Nephron (organoid): ENCODE data around the gene ZSWIM4.

Source experiments
- H3K27ac Mint-ChIP-seq, 3 experiments: 2 replicates each; pipeline ENCODE4 v1.8.0; 2020; ENCODE audit warnings: mixed read lengths in 3 of 3, mild to moderate bottlenecking in 2 of 3, moderate library complexity in 1 of 3
- H3K27me3 Mint-ChIP-seq: 2 replicates; pipeline ENCODE4 v1.8.0; 2021; ENCODE audit warnings: low read depth, mild to moderate bottlenecking, moderate library complexity, mixed read lengths
- H3K36me3 Mint-ChIP-seq: 2 replicates; pipeline ENCODE4 v1.8.0; 2020; ENCODE audit warnings: low read depth, mixed read lengths
- H3K4me1 Mint-ChIP-seq: 2 replicates; pipeline ENCODE4 v1.8.0; 2020; ENCODE audit warnings: mixed read lengths
- H3K4me3 Mint-ChIP-seq, 3 experiments: 2 replicates each; pipeline ENCODE4 v1.8.0; 2020; ENCODE audit warnings: mild to moderate bottlenecking in 3 of 3, mixed read lengths in 3 of 3, moderate library complexity in 2 of 3
- H3K9me3 Mint-ChIP-seq: 2 replicates; pipeline ENCODE4 v1.8.0; 2020; ENCODE audit warnings: mixed read lengths
- CTCF ChIP-seq, 3 experiments: fragments of 200-600 bp; sonication (generic); IDR thresholded peaks; one replicate each; pipeline ENCODE4 v1.5.0; 2021; ENCODE audit warnings: antibody characterized with exemption in 3 of 3; ENCODE audit not compliant: unreplicated experiment in 3 of 3

Gene ZSWIM4

GRCh38 chr19:13817615-13818371 is 22.6 kb downstream of the ZSWIM4 start:
- Mint-ChIP-seq H3K4me1 (peaks cover 8% of the 10 kb centered on the region), H3K4me3 (peak overlapping the region in 1 of 3 experiments; percentile 59), H3K36me3 (peaks cover 44% of the 10 kb centered on the region), H3K9me3 (no peaks in the 10 kb centered on the region), H3K27me3 (no peaks in the 10 kb centered on the region), H3K27ac (peak overlapping the region in 1 of 3 experiments; percentile 58)
- TF ChIP-seq CTCF (IDR thresholded peaks at IDR 0.05; ENCODE audit: unreplicated experiment in 3 of 3): no peak

GRCh38 chr19:13819238-13819637 is 24.0 kb downstream of the ZSWIM4 start:
- no peak overlapping the region for H3K27ac Mint-ChIP-seq
- H3K36me3 Mint-ChIP-seq: peaks cover 45% of the 10 kb centered on the region
- H3K9me3 Mint-ChIP-seq: no peaks in the 10 kb centered on the region
- no peaks in the 10 kb centered on the region for H3K27me3 Mint-ChIP-seq
- no peak overlapping the region for H3K4me3 Mint-ChIP-seq
- H3K4me1 Mint-ChIP-seq: peaks cover 8% of the 10 kb centered on the region
- TF ChIP-seq CTCF (IDR thresholded peaks at IDR 0.05; ENCODE audit: unreplicated experiment in 3 of 3): no peak

- H3K4me1 Mint-ChIP-seq: peaks cover 8% of the 10 kb centered on the region
- H3K27ac Mint-ChIP-seq: no peak overlapping the region
- H3K27me3 Mint-ChIP-seq: no peaks in the 10 kb centered on the region
- no peak overlapping the region for H3K4me3 Mint-ChIP-seq
- peaks cover 43% of the 10 kb centered on the region for H3K36me3 Mint-ChIP-seq
- H3K9me3 Mint-ChIP-seq: no peaks in the 10 kb centered on the region
- no peak for TF ChIP-seq CTCF (IDR thresholded peaks at IDR 0.05; ENCODE audit: unreplicated experiment in 3 of 3)
Measured at GRCh38 chr19:13821292-13821691, 26.0 kb downstream of the ZSWIM4 start.

GRCh38 chr19:13823256-13823655 is 28.0 kb downstream of the ZSWIM4 start:
- Mint-ChIP-seq H3K36me3 (peaks cover 52% of the 10 kb centered on the region), H3K4me3 (no peak overlapping the region), H3K9me3 (no peaks in the 10 kb centered on the region), H3K4me1 (peaks cover 8% of the 10 kb centered on the region), H3K27ac (peak overlapping the region in 1 of 3 experiments; percentile 11), H3K27me3 (no peaks in the 10 kb centered on the region)
- no peak for TF ChIP-seq CTCF (IDR thresholded peaks at IDR 0.05; ENCODE audit: unreplicated experiment in 3 of 3)

- Mint-ChIP-seq H3K9me3 (no peaks in the 10 kb centered on the region), H3K4me1 (peaks cover 8% of the 10 kb centered on the region), H3K36me3 (peaks cover 56% of the 10 kb centered on the region), H3K27me3 (no peaks in the 10 kb centered on the region), H3K27ac (no peak overlapping the region), H3K4me3 (no peak overlapping the region)
- no peak for TF ChIP-seq CTCF (IDR thresholded peaks at IDR 0.05; ENCODE audit: unreplicated experiment in 3 of 3)
Measured at GRCh38 chr19:13823901-13824300, 28.7 kb downstream of the ZSWIM4 start.

GRCh38 chr19:13824703-13825102 is 29.5 kb downstream of the ZSWIM4 start:
- no peak overlapping the region for H3K27ac Mint-ChIP-seq
- peaks cover 58% of the 10 kb centered on the region for H3K36me3 Mint-ChIP-seq
- H3K9me3 Mint-ChIP-seq: no peaks in the 10 kb centered on the region
- H3K4me1 Mint-ChIP-seq: peaks cover 8% of the 10 kb centered on the region
- no peaks in the 10 kb centered on the region for H3K27me3 Mint-ChIP-seq
- no peak overlapping the region for H3K4me3 Mint-ChIP-seq
- no peak for TF ChIP-seq CTCF (IDR thresholded peaks at IDR 0.05; ENCODE audit: unreplicated experiment in 3 of 3)
